IPS-18c (cell line): ENCODE data around the gene NT5C.
"Not testable (repeated sequence)": the region's sequence is repeated elsewhere in the genome, so short reads cannot be mapped to it uniquely, and the experiment has no call there.

Experiments
- H3K4me3 ChIP-seq: 2 replicates; pipeline ENCODE4 v1.7.0; 2013; ENCODE audit warnings: low read depth, mild to moderate bottlenecking, low read length, moderate library complexity; ENCODE audit not compliant: insufficient read depth
- H3K9me3 ChIP-seq: one replicate; pipeline ENCODE4 v1.6.1; 2013; ENCODE audit warnings: mild to moderate bottlenecking, low read length, moderate library complexity; ENCODE audit not compliant: control insufficient read depth, insufficient read depth

The NT5C gene

DNA sequence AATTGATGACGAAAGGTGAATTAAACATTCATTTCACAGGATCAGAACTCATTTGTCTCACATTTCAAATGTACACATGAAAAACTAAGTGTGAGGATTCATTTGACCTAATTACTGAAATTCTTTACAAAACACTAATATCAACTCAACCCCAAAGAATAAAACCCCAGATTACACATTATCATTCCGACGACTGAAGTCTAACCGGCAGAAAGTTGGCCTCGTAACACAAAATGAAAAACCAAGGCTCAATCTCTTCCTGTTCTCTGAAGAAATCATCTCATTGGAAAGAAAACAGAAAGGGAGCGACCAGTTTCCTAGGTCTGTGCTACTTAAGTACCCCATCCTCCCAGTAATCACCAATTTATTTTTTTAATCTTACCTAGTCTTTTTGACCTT is 21.0 kb upstream of the NT5C start:
- peak overlapping the region; percentile 98 for H3K4me3 ChIP-seq
- no peaks in the 10 kb centered on the region for H3K9me3 ChIP-seq

DNA sequence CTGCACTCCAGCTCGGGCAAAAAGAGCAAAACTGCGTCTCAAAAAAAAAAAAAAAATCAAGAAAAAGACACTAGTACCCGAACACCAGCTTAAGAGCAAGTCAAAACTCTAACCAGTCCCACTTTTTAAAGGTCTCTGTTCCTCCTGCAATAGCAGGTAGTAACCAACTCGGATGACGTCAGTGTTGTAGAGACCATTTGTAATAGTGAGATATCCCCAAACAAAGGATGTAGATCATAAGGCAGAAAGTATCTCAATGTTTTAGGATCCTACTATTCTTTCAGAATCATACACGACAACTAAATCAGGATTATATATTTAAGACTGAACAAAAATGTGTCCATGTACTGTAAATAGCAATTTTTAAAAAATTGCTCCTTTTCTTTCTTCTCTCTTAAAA is 20.4 kb upstream of the NT5C start:
- Histone ChIP-seq H3K4me3 (peak overlapping the region; percentile 98; the same call in 1 of the 2 replicates), H3K9me3 (no peaks in the 10 kb centered on the region)

- no peak overlapping the region for H3K4me3 ChIP-seq
- no peaks in the 10 kb centered on the region for H3K9me3 ChIP-seq
Observed at GRCh38 chr17:75147878-75148546, 16.5 kb upstream of the NT5C start.

DNA sequence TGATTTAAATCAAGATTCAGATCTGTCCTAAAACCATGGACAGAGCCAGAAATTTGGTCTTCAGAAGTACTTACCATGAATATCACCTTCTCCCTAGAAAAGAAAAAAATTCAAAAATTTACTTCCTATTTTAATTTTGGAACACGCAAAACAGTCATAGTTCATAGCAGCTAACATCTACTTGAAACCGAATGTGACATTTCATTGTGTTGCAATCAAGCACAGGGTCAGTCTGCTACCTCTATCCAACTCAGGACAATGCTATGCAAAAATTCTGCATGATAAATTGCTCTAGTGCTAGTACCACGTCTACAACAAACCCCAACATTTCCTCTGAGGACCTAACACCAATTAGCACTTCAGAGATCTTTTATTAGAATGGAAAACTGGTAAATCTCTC is 15.1 kb upstream of the NT5C start:
- no peak overlapping the region for H3K4me3 ChIP-seq
- H3K9me3 ChIP-seq: no peaks in the 10 kb centered on the region

DNA sequence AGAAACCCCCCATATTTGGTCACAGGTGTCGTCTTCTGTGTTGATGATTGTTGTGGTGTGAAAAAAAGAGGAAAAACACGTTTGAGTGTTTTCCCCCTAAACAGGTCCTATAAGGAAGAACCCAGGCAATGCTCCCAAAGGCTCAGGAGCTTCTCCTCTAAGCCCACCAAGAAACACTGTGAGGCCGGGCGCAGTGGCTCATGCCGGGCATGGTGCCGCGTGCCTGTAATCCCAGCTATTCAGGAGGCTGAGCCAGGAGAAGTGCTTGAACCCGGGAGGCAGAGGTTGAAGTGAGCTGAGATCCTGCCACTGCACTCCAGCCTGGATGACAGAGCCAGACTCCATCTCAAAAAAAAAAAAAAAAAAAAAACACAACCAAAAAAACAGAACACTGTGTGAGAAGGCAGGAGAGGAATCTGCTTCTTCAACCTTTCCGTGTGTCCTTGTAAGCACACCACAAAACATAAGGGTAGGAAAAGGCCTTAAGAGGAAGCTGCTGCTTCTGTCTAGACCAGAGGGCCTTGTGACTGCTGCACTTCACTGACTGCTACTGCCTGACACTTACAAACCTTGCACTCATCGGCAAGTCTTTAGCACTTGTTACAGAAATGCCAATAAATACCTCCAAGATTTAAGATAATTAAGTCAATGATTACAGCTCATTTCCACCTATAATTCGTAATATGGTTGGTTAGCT is 13.4 kb upstream of the NT5C start:
- H3K9me3 ChIP-seq: no peaks in the 10 kb centered on the region
- no peak overlapping the region for H3K4me3 ChIP-seq

- H3K4me3 ChIP-seq: no peak overlapping the region
- H3K9me3 ChIP-seq: no peaks in the 10 kb centered on the region
Observed at GRCh38 chr17:75142236-75142971, 10.9 kb upstream of the NT5C start.

DNA sequence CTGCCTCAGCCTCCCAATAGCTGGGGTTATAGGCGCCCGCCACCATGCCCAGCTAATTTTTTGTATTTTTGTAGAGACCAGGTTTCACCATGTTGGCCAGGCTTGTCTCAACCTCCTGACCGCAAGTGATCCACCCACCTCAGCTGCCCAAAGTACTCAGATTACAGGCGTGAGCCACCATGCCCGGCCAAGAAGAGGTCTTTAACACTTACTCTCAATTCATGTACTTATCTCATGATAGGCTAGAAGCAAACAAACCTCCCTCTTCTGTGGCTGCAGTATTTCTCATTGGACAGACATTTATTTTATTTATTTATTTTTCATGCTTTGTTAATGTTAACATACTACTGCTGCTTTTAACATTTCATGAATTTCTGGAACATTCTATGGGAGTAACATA is 7.0 kb upstream of the NT5C start:
- no peaks in the 10 kb centered on the region for H3K9me3 ChIP-seq
- H3K4me3 ChIP-seq: no peak overlapping the region

GRCh38 chr17:75137762-75138161 is 6.2 kb upstream of the NT5C start:
- H3K4me3 ChIP-seq: not testable (repeated sequence)

DNA sequence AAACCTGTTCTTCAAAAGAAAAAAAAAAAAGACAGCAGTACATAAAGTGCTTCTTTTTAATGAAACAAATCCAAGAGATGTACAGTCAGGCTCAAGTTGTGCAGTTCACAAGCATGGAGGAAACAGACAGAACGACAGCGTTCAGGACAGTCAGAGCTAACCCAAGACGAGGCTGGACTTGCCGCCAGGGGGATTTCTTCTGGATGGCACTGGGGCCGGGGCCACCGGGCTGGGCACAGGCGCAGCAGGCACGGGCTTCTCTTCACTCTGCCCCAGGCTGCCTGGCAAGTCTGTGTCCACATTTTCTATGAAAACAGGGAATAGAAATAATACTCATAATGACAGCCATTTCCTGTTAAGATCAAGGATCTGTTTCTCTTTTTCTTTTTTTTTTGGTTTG is 4.4 kb upstream of the NT5C start:
- no peaks in the 10 kb centered on the region for H3K9me3 ChIP-seq
- H3K4me3 ChIP-seq: no peak overlapping the region

More at GRCh38 chr17:75137762-75138161, 6.2 kb upstream of the NT5C start:
- H3K9me3 ChIP-seq: not testable (repeated sequence)

GRCh38 chr17:75135452-75135851 is 3.9 kb upstream of the NT5C start:
- Histone ChIP-seq H3K4me3 (no peak overlapping the region), H3K9me3 (no peaks in the 10 kb centered on the region)

- not testable (repeated sequence) for H3K9me3 ChIP-seq, H3K4me3 ChIP-seq
Observed at GRCh38 chr17:75133607-75134347, 2.2 kb upstream of the NT5C start.

DNA sequence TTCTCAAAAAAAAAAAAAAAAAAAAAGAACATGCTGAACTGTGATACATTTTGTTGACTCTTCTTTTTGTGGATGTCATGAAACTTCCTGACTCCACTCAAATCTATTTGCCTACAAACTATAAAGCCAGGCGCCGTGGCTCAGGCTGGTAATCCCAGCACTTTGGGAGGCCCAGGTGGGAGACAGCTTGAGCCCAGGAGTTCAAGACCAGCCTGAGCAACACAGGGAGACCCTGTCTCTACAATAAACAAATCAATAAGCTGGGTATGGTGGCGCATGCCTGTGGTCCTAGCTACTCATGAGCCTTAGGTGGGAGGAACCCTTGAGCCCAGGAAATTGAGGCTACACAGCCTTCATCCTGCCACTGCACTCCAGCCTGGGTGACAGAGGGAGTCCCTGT is 1.5 kb upstream of the NT5C start:
- H3K9me3 ChIP-seq: no peaks in the 10 kb centered on the region
- H3K4me3 ChIP-seq: no peak overlapping the region

- peak overlapping the region; percentile 81 for H3K4me3 ChIP-seq
- H3K9me3 ChIP-seq: not testable (repeated sequence)
Observed at GRCh38 chr17:75132018-75133000, 767 bp upstream of the NT5C start.

DNA sequence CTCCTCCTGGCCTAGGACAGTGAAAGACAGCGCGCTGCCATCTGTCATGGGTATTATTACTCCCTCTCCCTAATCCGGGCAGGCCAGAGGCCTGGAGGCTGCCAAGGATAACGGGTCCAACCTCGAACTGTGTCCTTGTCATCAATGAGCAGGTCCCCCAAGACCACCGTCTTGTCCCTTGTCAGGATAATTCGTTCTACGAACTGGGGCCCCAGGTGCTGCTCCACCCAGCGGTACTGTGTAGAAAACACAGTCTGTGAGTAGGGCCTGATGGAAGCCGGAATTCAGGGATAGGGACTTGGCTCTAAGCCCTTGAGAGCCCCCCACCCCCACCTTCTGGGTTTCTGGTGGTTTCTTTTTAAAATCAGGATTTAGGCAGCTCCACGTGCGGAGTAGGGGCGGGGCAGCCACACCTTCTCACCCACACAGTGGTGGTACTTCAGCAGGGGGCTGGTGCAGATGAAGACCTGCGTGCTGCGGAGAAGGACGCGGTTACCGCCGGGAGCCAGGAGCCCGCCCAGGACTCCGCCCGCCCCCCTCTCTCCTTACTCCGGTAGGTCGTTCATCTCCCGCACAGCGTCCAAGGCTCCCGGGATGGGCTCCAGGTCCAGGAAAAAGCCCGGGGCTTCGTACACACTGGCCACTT is 787 bp downstream of the NT5C start:
- H3K9me3 ChIP-seq: no peaks in the 10 kb centered on the region
- peak overlapping the region; percentile 81 for H3K4me3 ChIP-seq

DNA sequence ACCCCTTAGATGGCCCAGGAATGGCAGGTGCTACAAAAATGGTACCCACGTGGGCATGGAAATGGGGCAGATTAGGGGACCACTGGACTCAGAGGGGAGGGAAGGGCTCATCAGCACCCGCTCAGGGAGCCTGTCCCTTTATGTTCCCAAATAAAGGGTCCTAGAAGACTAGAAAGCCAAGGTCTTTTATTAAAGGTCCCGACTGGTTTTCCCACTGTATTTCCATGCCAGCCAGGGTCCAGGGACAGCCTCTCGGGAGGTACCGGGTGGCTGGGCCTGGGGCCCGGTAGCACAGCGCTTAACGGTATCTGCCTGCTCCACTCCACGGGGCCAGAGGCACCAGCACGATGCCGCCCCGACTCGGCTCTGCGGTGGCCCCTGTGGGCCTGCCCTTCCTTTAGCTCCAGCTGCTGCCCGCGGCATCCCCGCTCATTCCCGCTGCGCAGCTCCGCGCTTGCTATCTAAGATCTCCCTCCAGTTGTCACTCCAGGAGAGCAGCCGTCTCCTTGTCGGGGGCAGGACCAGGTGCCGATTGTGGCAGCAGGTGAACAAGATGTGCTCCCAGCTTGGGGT is 1.4 kb downstream of the NT5C start:
- Histone ChIP-seq H3K9me3 (no peaks in the 10 kb centered on the region), H3K4me3 (peak overlapping the region; percentile 81)

DNA sequence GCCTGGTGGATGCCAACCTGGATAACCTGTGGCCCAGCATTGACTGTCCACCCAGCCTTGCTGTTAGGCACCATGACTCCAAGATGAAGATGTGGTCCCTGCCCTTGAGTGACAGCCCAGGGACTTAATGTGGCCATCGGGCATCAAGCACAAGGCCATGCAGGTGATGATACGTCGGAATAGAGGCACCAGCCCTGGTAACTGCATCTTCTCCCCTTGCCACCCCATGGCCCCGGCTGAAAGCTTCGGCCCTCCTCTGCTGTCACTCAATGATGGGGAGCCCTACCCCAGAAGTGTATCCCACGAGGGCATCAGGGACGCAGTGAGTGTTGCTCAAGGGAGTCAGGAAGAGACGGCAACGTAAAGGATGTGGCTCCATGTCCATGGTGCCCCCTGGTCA is 2.0 kb downstream of the NT5C start:
- H3K4me3 ChIP-seq: no peak overlapping the region
- no peaks in the 10 kb centered on the region for H3K9me3 ChIP-seq
